Cardiac muscle cell (in vitro differentiated cells and primary cell): ENCODE results near the gene KIF3B. TPM values are rescaled to one million over a fixed set of nuclear protein-coding genes. Genes with fewer than 3 reads are reported as not detected.

Source experiments
- DNase-seq, 2 donors: peaks; one replicate each; pipeline versions ENCODE4 v3.0.0 to v3.0.0-alpha.2; 2010 to 2017; ENCODE audit warnings: low read depth in 1 of 2, low spot score in 1 of 2
- H3K27ac ChIP-seq: fragments of 200-600 bp; sonication (generic); 2 replicates; pipeline ENCODE4 v1.5.1; 2016
- H3K27me3 ChIP-seq: fragments of 200-600 bp; sonication (generic); 2 replicates; pipeline ENCODE4 v1.6.0; 2016; ENCODE audit warnings: control low read depth
- H3K36me3 ChIP-seq: fragments of 200-600 bp; sonication (generic); 2 replicates; pipeline ENCODE4 v1.5.1; 2016; ENCODE audit warnings: control low read depth
- H3K4me1 ChIP-seq: fragments of 200-600 bp; sonication (generic); 2 replicates; pipeline ENCODE4 v1.8.1; 2017; ENCODE audit warnings: low read depth, mild to moderate bottlenecking, mixed run types
- H3K4me3 ChIP-seq: fragments of 200-600 bp; sonication (generic); 2 replicates; pipeline ENCODE4 v1.5.1; 2016; ENCODE audit warnings: mild to moderate bottlenecking
- H3K9me3 ChIP-seq: fragments of 200-600 bp; sonication (generic); 2 replicates; pipeline ENCODE4 v1.5.1; 2017; ENCODE audit warnings: low read depth, mild to moderate bottlenecking, control low read depth
- polyA plus RNA-seq: library from polyadenylated mRNA; unstranded; fragments of >200 nt; fragmentation: Nextera tagmentation; extraction: Ambion mirVana; gene quantifications from 2 replicates; pipeline ENCODE4 v1.2.1, GENCODE V29; 2016
- total RNA-seq: library from RNA; depleted of rRNA; stranded (reverse); fragments of >200 nt; gene quantifications from 2 replicates; pipeline ENCODE4 v1.2.3, GENCODE V29; 2016
- TF ChIP-seq, protein P1 (sequence below): IDR thresholded peaks from 2 replicates; pipeline ENCODE4 v1.5.1; 2012; ENCODE audit warnings: low read depth, mild to moderate bottlenecking, low read length

The KIF3B gene
- total and polyA plus RNA-seq, 2 experiments from 2014 or later: 6.2 to 13.2 TPM

DNA sequence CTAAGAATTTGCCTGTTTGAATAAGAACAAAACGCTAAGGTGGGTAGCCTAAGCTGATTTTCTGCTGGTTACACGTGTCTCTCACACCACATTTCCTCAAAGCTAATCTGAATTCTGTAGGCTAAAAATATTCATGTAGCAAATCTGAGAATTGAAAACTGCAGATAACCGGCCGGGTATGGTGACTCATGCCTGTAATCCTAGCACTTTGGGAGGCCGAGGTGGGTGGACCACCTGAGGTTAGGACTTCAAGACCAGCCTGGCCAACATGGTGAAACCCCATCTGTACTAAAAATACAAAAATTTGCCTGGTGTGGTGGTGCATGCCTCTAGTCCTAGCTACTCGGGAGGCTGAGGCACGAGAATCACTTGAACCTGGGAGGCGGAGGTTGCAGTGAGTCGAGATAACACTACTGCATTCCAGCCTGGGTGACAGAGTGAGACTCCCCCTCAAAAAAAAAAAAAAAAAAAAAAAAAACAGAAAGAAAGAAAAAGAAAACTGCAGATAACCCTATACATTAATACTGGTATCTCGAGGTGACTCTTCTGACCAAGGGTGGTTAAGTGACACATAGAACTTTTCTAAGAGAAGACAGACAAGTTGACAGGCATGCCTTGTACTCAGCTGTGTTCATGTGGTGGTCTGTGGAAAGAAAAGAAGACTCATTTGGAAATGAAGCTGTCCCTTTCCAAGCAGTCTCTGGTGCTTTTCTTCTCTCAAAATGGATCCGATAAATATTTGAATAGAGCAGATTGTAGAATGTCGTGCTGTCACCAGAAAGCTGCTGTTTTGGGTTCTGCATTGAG is 55.9 kb downstream of the KIF3B start:
- Histone ChIP-seq H3K27me3 (no peaks in the 10 kb centered on the region), H3K4me1 (peaks cover 17% of the 10 kb centered on the region), H3K4me3 (no peak overlapping the region), H3K36me3 (peaks cover 8% of the 10 kb centered on the region), H3K27ac (peak overlapping the region; percentile 90), H3K9me3 (no peaks in the 10 kb centered on the region)
- TF ChIP-seq, protein P1, sequence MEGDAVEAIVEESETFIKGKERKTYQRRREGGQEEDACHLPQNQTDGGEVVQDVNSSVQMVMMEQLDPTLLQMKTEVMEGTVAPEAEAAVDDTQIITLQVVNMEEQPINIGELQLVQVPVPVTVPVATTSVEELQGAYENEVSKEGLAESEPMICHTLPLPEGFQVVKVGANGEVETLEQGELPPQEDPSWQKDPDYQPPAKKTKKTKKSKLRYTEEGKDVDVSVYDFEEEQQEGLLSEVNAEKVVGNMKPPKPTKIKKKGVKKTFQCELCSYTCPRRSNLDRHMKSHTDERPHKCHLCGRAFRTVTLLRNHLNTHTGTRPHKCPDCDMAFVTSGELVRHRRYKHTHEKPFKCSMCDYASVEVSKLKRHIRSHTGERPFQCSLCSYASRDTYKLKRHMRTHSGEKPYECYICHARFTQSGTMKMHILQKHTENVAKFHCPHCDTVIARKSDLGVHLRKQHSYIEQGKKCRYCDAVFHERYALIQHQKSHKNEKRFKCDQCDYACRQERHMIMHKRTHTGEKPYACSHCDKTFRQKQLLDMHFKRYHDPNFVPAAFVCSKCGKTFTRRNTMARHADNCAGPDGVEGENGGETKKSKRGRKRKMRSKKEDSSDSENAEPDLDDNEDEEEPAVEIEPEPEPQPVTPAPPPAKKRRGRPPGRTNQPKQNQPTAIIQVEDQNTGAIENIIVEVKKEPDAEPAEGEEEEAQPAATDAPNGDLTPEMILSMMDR: no peak
- DNase-seq: peak in 1 of 2 donors; percentile 19

DNA sequence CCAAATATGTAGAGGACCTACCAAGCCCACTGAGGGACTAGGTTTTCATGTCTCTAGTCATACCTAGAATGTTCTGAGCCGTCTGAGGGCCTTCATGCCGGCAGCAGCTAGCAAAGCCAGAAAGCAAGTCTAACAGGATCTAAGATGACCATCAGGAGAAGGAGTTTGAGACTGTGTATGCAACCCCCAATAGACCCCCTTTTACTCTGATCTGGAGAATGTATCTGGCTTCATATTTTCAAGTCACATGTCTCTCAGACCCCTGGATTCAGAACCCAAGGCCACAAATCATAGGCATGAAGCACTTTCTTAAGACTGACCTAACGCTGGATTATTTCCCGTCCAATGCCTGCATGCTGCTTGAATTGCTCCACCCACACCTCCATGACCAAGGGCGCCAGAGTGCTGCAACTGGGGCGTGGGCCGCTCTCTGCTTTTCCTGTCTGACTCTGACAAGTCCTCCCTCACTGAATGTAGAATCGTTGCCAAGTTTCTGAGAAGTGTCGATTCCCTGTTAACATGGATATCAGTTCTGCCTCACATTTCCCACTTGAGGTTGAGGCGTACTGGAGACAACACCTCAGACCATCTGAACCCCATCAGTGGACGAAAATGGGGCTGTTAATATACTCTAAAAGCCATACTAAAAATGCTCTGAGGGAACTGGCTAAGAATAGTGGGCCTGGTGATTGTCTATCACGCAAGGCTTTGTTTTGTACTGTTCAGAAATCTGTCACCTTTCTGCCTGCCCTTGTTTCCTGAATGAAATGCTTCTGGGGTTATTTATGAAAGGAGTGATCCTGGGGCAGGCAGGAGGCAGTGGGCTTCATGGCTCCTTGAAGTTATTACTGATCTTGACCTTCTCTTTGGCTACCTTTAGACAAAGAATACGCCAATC is 56.8 kb downstream of the KIF3B start:
- no peak overlapping the region for H3K4me3 ChIP-seq
- H3K9me3 ChIP-seq: no peaks in the 10 kb centered on the region
- peaks cover 8% of the 10 kb centered on the region for H3K36me3 ChIP-seq
- peak overlapping the region; percentile 90 for H3K27ac ChIP-seq
- peaks cover 17% of the 10 kb centered on the region for H3K4me1 ChIP-seq
- peak; percentile 38 to 80 for DNase-seq
- no peaks in the 10 kb centered on the region for H3K27me3 ChIP-seq
- TF ChIP-seq, protein P1: no peak

DNA sequence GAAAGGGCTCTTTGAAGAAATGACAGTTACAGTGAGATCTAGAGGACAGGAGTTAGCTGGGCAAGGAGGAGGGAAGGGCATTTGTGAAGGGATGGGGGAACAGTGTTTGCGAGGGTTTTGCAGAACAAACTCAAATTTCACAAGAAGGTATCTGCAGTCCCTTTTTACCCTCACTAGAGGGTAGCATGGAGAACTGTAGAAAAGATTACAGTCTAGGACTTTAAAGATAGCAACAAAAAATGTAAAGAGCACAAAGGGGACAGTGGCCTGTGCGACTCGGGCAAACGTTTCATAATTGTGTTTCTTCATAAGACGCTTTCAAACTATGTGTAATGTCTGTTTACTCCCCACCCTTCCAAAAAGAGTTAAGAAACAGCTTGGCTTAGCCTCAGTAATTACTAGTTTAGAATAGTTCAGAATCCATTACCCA is 59.5 kb downstream of the KIF3B start:
- H3K27ac ChIP-seq: no peak overlapping the region
- peak; percentile 43 to 61 for DNase-seq

DNA sequence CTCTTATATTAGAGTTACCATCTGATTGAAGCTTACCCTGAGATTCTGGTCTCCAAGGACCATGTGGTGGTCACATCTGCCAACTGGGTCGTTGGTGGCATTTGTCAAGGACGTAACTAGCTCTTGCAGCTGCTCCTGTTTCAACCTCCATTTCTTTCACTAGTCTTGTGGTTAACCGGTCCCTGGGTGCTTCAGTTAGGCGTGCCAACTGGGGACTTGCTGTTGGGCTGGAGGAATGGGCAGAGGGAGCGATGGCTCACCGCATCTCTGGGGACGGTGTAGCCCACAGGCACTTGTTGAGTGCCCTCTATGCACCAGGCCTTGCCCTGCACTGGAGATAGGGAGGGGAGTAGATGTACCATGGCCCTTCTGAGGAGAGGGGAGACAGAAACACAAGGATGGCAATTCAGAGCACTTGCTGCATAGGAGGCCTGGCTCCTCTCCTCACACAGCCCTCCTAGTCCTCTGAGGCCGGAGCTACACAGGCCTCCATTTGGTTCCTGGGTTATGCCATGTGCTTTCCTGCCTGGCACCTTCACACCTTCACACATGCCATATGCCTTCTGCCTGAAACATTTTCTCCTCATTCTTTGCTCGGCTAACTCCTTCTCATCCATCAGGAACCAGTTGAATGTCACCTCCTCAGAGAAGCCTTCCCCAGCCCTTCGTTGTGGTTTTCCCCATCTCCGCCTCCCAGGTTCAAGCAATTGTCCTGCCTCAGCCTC is 60.6 kb downstream of the KIF3B start:
- no peaks in the 10 kb centered on the region for H3K27me3 ChIP-seq
- H3K9me3 ChIP-seq: no peaks in the 10 kb centered on the region
- TF ChIP-seq, protein P1: no peak
- H3K4me1 ChIP-seq: peaks cover 17% of the 10 kb centered on the region
- no peak overlapping the region for H3K4me3 ChIP-seq
- H3K36me3 ChIP-seq: no peaks in the 10 kb centered on the region
- no peak for DNase-seq
- H3K27ac ChIP-seq: no peak overlapping the region

More for the DNA sequence above, 59.5 kb downstream of the KIF3B start:
- TF ChIP-seq, protein P1: peak; percentile 71
- Histone ChIP-seq H3K36me3 (no peaks in the 10 kb centered on the region), H3K9me3 (no peaks in the 10 kb centered on the region), H3K27me3 (no peaks in the 10 kb centered on the region), H3K4me3 (no peak overlapping the region), H3K4me1 (peaks cover 17% of the 10 kb centered on the region)

DNA sequence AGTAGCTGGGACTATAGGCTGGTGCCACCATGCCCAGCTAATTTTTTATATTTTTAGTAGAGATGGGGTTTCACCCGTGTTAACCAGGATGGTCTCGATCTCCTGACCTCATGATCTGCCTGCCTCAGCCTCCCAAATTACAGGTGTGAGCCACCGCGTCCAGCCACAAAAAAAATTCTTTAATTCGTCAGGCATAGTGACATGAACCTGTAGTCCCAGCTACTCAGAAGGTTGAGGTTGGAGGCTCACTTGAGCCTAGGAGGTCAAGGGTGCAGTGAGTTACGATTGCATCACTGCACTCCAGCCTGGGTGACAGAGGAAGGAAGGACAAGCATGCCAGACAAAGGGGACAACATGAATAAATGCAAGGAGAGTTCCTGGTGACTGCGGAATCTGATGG is 61.2 kb downstream of the KIF3B start:
- TF ChIP-seq, protein P1: no peak
- no peak overlapping the region for H3K27ac ChIP-seq
- H3K9me3 ChIP-seq: no peaks in the 10 kb centered on the region
- DNase-seq: no peak
- no peak overlapping the region for H3K4me3 ChIP-seq
- H3K27me3 ChIP-seq: no peaks in the 10 kb centered on the region
- peaks cover 17% of the 10 kb centered on the region for H3K4me1 ChIP-seq
- H3K36me3 ChIP-seq: no peaks in the 10 kb centered on the region
